Measurements from ENCODE around the gene NELL1. TPM values are rescaled to one million over a fixed set of nuclear protein-coding genes. Genes with fewer than 3 reads are reported as not detected.

NELL1 gene
- polyA plus RNA-seq, 2 of the 4 experiments (the other 2 are of a cell fraction): not detected

- CTCF ChIA-PET: interaction anchor here (1.1 kb wide), 1 partner anchor 235 kb away, joined by 4 read pairs; no protein-coding TSS in a partner anchor
- FAIRE-seq: no peak
These were observed 37.7 kb upstream of the NELL1 start for GRCh38 chr11:20631519-20632168.

More at GRCh38 chr11:20631519-20632168, 37.7 kb upstream of the NELL1 start:
- POLR2A ChIA-PET: no interaction called here
- 50% methylated on average over 5 of the region's 5 CpGs for WGBS (ENCODE audit: missing lambda C conversion rate)
- ATAC-seq (no peak), DNase-seq (ENCODE audit: low read depth in 1 of 2, low spot score in 1 of 2) (no peak)
- Histone ChIP-seq H3K4me2 (no peak overlapping the region), H3K4me1 (no peaks in the 10 kb centered on the region), H3K4me3 (no peak overlapping the region), H3K9me3 (no peaks in the 10 kb centered on the region), H3K27ac (no peak overlapping the region)
- TF ChIP-seq EHF (CRISPR knock-in tag; IDR thresholded peaks at IDR 0.05) (no peak), CEBPB (IDR thresholded peaks at IDR 0.05) (no peak), NFE2L2 (conservative IDR thresholded peaks at IDR 0.05; ENCODE audit: low read length) (no peak), HOXA7 (CRISPR knock-in tag; IDR thresholded peaks at IDR 0.05) (no peak), ATOH8 (CRISPR knock-in tag; IDR thresholded peaks at IDR 0.05; ENCODE audit: low read depth) (no peak), RAD21 (conservative IDR thresholded peaks at IDR 0.05 in 1 of 2, IDR thresholded peaks at IDR 0.05 in 1 of 2) (no peak), PBX3 (IDR thresholded peaks at IDR 0.05) (no peak), POLR2AphosphoS2 (conservative IDR thresholded peaks at IDR 0.05; ENCODE audit: low read length) (no peak), SREBF2 (IDR thresholded peaks at IDR 0.05) (no peak), MAFK (IDR thresholded peaks at IDR 0.05; ENCODE audit: partially characterized antibody) (no peak), SMC3 (IDR thresholded peaks at IDR 0.05) (no peak), JUN (IDR thresholded peaks at IDR 0.05) (no peak), HOXB13 (CRISPR knock-in tag; IDR thresholded peaks at IDR 0.05; ENCODE audit: low read depth) (no peak), ESRRA (IDR thresholded peaks at IDR 0.05; ENCODE audit: borderline replicate concordance, low read length) (no peak), REST (IDR thresholded peaks at IDR 0.05) (no peak), NR3C1 (IDR thresholded peaks at IDR 0.05) (no peak), KDM5A (IDR thresholded peaks at IDR 0.05) (no peak), USF2 (IDR thresholded peaks at IDR 0.05) (no peak), CTCF (IDR thresholded peaks at IDR 0.05) (no peak), JUNB (IDR thresholded peaks at IDR 0.05) (no peak)

Measured in A549 (cell line).